Measurements from ENCODE around the gene TMC8.
A peak's percentile ranks its signal among the peaks of the same experiment; 100 is the strongest.

TMC8 gene

GRCh38 chr17:78180083-78180482, 49.5 kb downstream of the TMC8 start:
- no peak for DNase-seq (ENCODE audit: low read depth in 2 of 2)

- no peak for DNase-seq (ENCODE audit: low read depth in 2 of 2)
Observed at GRCh38 chr17:78180508-78180907, 49.9 kb downstream of the TMC8 start.

DNA sequence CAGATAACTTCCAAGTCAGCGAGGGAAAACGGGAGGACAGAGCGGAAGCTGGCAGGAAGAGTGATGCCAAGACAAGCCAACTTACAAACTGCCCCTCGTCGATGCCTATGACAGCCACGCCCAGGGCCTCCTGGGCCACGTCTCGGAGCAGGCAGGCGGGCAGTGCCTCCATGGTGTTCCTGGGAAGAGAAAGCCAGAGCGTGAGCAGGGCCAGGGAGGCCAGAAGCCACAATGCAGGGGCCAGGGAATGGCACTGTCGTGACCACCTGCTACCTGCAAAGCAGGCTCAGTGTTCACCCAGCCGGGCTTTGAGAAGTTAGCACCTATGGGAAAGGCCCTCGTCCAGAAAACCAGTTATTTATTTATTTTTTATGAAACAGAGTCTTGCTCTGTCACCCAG, 51.9 kb downstream of the TMC8 start:
- no peak for DNase-seq (ENCODE audit: low read depth in 2 of 2)

- no peak for DNase-seq (ENCODE audit: low read depth in 2 of 2)
Observed at GRCh38 chr17:78183916-78184315, 53.3 kb downstream of the TMC8 start.

DNA sequence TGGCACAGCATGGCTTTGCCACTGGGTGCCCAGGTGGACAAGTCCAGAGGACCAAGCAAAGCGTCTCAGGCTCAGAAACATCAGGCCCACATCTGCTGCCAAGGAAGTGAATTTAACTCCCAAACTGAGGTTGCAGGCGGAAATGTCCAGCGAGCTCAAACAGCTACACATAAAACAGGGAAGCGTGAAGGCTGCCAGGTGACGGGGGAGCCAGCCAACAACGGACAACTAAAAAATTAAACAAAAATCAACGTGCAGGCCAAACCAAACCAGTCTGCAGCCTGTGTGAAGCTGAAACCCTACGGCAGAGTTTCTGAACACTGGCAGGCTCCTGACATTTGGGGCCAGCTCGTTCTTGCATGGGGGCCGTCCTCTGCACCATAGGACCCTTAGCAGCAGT, 53.8 kb downstream of the TMC8 start:
- DNase-seq (ENCODE audit: low read depth in 2 of 2), result no peak

- no peak for DNase-seq (ENCODE audit: low read depth in 2 of 2)
Observed at GRCh38 chr17:78184868-78185267, 54.3 kb downstream of the TMC8 start.

DNA sequence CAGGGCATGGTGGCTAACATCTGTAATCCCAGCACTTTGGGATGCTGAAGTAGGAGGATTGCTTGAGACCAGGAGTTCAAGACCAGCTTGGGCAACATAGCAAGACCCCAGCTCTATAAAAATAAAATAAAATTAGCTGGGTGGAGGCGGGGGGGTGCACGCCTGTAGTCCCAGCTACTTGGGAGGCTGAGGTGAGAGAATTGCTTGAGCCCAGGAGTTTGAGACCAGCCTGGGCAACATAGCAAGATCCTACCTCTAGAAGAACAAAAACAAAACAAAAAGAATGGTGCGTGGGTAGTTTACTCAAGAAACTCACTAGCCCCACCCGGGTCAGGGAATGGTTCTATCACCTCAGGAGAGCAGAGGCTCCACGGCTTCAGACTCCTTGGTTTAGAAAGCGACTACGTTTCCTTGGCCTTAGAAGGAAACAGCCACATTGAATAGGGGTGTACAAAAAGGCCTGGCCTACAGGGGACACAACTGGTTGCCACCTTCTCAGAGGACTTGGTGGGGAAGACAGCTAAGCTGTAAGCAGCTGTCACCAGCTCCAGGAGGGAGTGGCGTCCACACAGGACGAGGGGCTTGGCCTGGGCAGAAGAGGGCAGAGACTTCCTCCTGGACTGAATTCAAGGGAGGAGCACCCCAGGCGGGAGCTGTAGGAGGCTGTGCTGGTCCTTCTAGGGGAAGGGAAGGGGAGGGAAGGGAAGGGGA, 55.6 kb downstream of the TMC8 start:
- no peak for DNase-seq (ENCODE audit: low read depth in 2 of 2)

GRCh38 chr17:78186692-78187595, 56.4 kb downstream of the TMC8 start, which contains the start of the genes AFMID and TK1:
Gene AFMID, plus strand, starts transcription at chr17:78187362. Its CDS starts 9 bp downstream, at chr17:78187371.
Gene TK1, minus strand, starts transcription at chr17:78187052. Its CDS starts 58 bp downstream, at chr17:78186994.
- peak; percentile 96 to 97 for DNase-seq (ENCODE audit: low read depth in 2 of 2)

Measured in stimulated activated CD8-positive, alpha-beta memory T cell treated with anti-CD3 and anti-CD28 coated beads, Interleukin-2, amount 100 ng/mL, for 48 hours (primary cell).